HepG2 (cell line): ENCODE measurements around the gene VDAC1. TPM values are rescaled to one million over a fixed set of nuclear protein-coding genes. Genes with fewer than 3 reads are reported as not detected.

Experiments
- ARNT ChIP-seq: fragments of 450-650 bp; IDR thresholded peaks from 2 replicates; pipeline ENCODE4 v1.6.1; 2017
- CAMTA2 ChIP-seq: sonication (generic); formaldehyde crosslinking; IDR thresholded peaks from 2 replicates; pipeline ENCODE4 v1.4.0; 2020; ENCODE audit warnings: mild to moderate bottlenecking, missing genetic modification reagents, borderline replicate concordance
- CSRNP2 ChIP-seq: sonication (generic); formaldehyde crosslinking; conservative IDR thresholded peaks from 2 replicates; pipeline ENCODE4 v1.8.0; 2022; ENCODE audit warnings: low read depth, missing genetic modification reagents
- DR1 ChIP-seq: sonication (generic); formaldehyde crosslinking; IDR thresholded peaks from 2 replicates; pipeline ENCODE4 v1.8.0; 2021; ENCODE audit warnings: mild to moderate bottlenecking, missing genetic modification reagents, inconsistent platforms
- ESRRA ChIP-seq: sonication (generic); formaldehyde crosslinking; IDR thresholded peaks from 2 replicates; pipeline ENCODE4 v1.5.1; 2020; ENCODE audit warnings: mild to moderate bottlenecking, low read depth, missing genetic modification reagents
- FOXM1 ChIP-seq: sonication (generic); formaldehyde crosslinking; IDR thresholded peaks from 2 replicates; pipeline ENCODE4 v1.5.0; 2020; ENCODE audit warnings: missing genetic modification reagents
- HMG20A ChIP-seq: IDR thresholded peaks from 2 replicates; pipeline ENCODE4 v1.6.1; 2016; ENCODE audit warnings: borderline replicate concordance
- KAT8 ChIP-seq: IDR thresholded peaks from 2 replicates; pipeline ENCODE4 v1.6.1; 2016; ENCODE audit warnings: missing genetic modification reagents, missing compliant biosample characterization
- KDM3A ChIP-seq: IDR thresholded peaks from 2 replicates; pipeline ENCODE4 v1.6.1; 2018; ENCODE audit warnings: low read depth, missing compliant biosample characterization
- MTA3 ChIP-seq: sonication (generic); formaldehyde crosslinking; IDR thresholded peaks from 2 replicates; pipeline ENCODE4 v1.4.0; 2020; ENCODE audit warnings: missing genetic modification reagents
- NFIB ChIP-seq: sonication (generic); formaldehyde crosslinking; IDR thresholded peaks from 2 replicates; pipeline ENCODE4 v1.9.0; 2021; ENCODE audit warnings: missing genetic modification reagents, mild to moderate bottlenecking, borderline replicate concordance
- PATZ1 ChIP-seq: sonication (generic); formaldehyde crosslinking; IDR thresholded peaks from 2 replicates; pipeline ENCODE4 v1.4.0; 2020; ENCODE audit warnings: missing genetic modification reagents
- RERE ChIP-seq: IDR thresholded peaks from 2 replicates; pipeline ENCODE4 v1.6.1; 2016; ENCODE audit warnings: low read depth, missing genetic modification reagents, missing compliant biosample characterization
- SNAPC2 ChIP-seq: sonication (generic); formaldehyde crosslinking; IDR thresholded peaks from 2 replicates; pipeline ENCODE4 v1.8.1; 2022; ENCODE audit warnings: mild to moderate bottlenecking, missing genetic modification reagents
- SPEN ChIP-seq: sonication (generic); formaldehyde crosslinking; IDR thresholded peaks from 2 replicates; pipeline ENCODE4 v1.5.1; 2020; ENCODE audit warnings: low read depth, mild to moderate bottlenecking, missing genetic modification reagents
- TAF1 ChIP-seq: sonication (generic); formaldehyde crosslinking; IDR thresholded peaks from 2 replicates; pipeline ENCODE4 v1.4.0; 2020; ENCODE audit warnings: missing genetic modification reagents
- U2AF1 ChIP-seq: fragments of 200-400 bp; formaldehyde crosslinking; optimal IDR thresholded peaks from 2 replicates; pipeline ENCODE3; 2017; ENCODE audit warnings: mild to moderate bottlenecking, low read depth, low read length
- ZBTB37 ChIP-seq: sonication (generic); formaldehyde crosslinking; IDR thresholded peaks from 2 replicates; pipeline ENCODE4 v1.4.0; 2020; ENCODE audit warnings: mild to moderate bottlenecking, missing genetic modification reagents
- ZNF746 ChIP-seq: sonication (generic); formaldehyde crosslinking; IDR thresholded peaks from 2 replicates; pipeline ENCODE4 v1.8.0; 2022; ENCODE audit warnings: mild to moderate bottlenecking, missing genetic modification reagents
- polyA plus RNA-seq, 8 experiments: library from polyadenylated mRNA; depleted of rRNA in 3 of 8; stranded (reverse) in 7 of 8; unstranded in 1 of 8; fragments of >200 nt; fragmentation: Illumina TruSeq in 4 of 8; extraction: Trizol in 4 of 8; gene quantifications; 2 replicates each; pipeline versions ENCODE4 v1.2.1 to v1.2.3, GENCODE V29; 2011 to 2016; ENCODE audit warnings: low read depth in 4 of 8, missing spikeins in 1 of 8, mixed read lengths in 1 of 8; ENCODE audit not compliant: insufficient read depth in 1 of 8
- total RNA-seq, 5 experiments: library from RNA; depleted of rRNA; stranded (reverse); fragments of >200 nt; fragmentation: Illumina TruSeq; extraction: Trizol; gene quantifications; 2 replicates each; pipeline ENCODE4 v1.2.3, GENCODE V29; 2016; ENCODE audit warnings: low read depth in 1 of 5

VDAC1 gene
- total and polyA plus RNA-seq, 2 of the 13 experiments (the other 11 are each of a cell fraction or from before 2014, with no cell fraction given): 112 to 380 TPM

GRCh38 chr5:134018154-134018985 lies 13.6 kb upstream of the VDAC1 start (continued):
- no peak for TF ChIP-seq FOXM1 (CRISPR knock-in tag)
- TF ChIP-seq SPEN: no peak
- 0 out of 2 replicates have a peak, but pooled peaks have one; percentile 32 for TF ChIP-seq SNAPC2 (CRISPR knock-in tag)
- TF ChIP-seq ZNF746 (CRISPR knock-in tag): no peak
- TF ChIP-seq TAF1 (CRISPR knock-in tag): peak; percentile 27; the same call in 1 of the 2 replicates
- no peak for TF ChIP-seq ARNT
- no peak for TF ChIP-seq KAT8 (CRISPR knock-in tag)
- no peak for TF ChIP-seq MTA3 (CRISPR knock-in tag)
- no peak for TF ChIP-seq U2AF1
- TF ChIP-seq ZBTB37 (CRISPR knock-in tag): no peak
- TF ChIP-seq PATZ1 (CRISPR knock-in tag): peak; percentile 58
- TF ChIP-seq CAMTA2 (CRISPR knock-in tag): no peak
- TF ChIP-seq RERE (CRISPR knock-in tag): peak; percentile 49; the same call in 1 of the 2 replicates
- no peak for TF ChIP-seq DR1 (CRISPR knock-in tag)
- TF ChIP-seq KDM3A (CRISPR knock-in tag): 0 out of 2 replicates have a peak, but pooled peaks have one; percentile 46
- no peak for TF ChIP-seq NFIB (CRISPR knock-in tag)
- peak; percentile 95 for TF ChIP-seq ESRRA (CRISPR knock-in tag)
- TF ChIP-seq CSRNP2: no peak
- peak; percentile 80 for TF ChIP-seq HMG20A
